ENCODE measurements around the gene RNASEH2B. TPM values are rescaled to one million over a fixed set of nuclear protein-coding genes. Genes with fewer than 3 reads are reported as not detected.

The RNASEH2B gene
- total and polyA plus RNA-seq, 2 of the 13 experiments (the other 11 are each of a cell fraction or from before 2014, with no cell fraction given): 17.2 to 55.4 TPM

DNA sequence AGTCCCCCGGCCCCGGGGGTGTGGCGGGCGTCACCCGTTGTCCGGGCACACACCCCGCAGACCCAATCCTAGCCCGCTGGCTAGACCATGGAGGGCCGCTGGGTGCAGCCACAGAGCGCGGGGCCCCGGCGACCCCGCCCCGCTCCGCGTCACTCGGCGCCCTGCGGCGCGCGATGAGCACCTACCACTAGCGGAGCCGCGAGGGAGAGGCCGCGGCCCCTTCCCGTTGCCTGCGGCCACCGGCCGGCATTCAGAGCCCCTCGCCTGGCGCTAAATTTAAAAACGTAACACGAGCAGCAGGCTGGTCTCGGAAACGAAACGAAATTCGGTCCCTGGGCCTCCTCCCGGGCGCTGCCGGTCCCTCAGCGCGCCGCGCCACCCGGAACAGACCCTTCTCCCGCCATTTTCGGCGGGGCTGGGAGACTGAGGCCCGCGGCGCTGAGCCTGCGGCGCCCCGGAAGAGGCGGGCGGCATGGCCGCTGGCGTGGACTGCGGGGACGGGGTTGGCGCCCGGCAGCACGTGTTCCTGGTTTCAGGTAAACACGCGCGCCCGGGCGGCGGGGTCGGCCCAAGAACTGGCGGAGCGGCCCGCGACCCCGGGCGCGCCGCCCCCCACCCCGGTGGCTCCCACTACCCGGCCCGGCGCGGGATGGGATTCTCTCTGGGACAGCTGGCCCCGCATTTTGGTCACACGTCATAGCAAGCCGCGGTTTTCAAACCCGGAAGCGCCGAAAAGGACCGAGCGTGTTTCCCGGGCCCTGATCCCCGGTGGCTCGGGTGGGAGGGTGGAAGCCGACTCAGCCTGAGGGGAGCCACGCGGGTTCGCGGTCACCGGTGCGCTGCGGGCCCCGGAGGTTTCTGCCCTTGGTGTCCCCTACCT is at the start of gene RNASEH2B (continued):
- TF ChIP-seq MAF1 (CRISPR knock-in tag; IDR thresholded peaks at IDR 0.05; ENCODE audit: borderline replicate concordance): peak; percentile 55; the same call in 1 of the 2 replicates
- 0 out of 2 replicates have a peak, but pooled peaks have one; percentile 19 for TF ChIP-seq ZNF75D (CRISPR knock-in tag; IDR thresholded peaks at IDR 0.05; ENCODE audit: borderline replicate concordance)
- TF ChIP-seq, protein P1, sequence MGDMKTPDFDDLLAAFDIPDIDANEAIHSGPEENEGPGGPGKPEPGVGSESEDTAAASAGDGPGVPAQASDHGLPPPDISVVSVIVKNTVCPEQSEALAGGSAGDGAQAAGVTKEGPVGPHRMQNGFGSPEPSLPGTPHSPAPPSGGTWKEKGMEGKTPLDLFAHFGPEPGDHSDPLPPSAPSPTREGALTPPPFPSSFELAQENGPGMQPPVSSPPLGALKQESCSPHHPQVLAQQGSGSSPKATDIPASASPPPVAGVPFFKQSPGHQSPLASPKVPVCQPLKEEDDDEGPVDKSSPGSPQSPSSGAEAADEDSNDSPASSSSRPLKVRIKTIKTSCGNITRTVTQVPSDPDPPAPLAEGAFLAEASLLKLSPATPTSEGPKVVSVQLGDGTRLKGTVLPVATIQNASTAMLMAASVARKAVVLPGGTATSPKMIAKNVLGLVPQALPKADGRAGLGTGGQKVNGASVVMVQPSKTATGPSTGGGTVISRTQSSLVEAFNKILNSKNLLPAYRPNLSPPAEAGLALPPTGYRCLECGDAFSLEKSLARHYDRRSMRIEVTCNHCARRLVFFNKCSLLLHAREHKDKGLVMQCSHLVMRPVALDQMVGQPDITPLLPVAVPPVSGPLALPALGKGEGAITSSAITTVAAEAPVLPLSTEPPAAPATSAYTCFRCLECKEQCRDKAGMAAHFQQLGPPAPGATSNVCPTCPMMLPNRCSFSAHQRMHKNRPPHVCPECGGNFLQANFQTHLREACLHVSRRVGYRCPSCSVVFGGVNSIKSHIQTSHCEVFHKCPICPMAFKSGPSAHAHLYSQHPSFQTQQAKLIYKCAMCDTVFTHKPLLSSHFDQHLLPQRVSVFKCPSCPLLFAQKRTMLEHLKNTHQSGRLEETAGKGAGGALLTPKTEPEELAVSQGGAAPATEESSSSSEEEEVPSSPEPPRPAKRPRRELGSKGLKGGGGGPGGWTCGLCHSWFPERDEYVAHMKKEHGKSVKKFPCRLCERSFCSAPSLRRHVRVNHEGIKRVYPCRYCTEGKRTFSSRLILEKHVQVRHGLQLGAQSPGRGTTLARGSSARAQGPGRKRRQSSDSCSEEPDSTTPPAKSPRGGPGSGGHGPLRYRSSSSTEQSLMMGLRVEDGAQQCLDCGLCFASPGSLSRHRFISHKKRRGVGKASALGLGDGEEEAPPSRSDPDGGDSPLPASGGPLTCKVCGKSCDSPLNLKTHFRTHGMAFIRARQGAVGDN (CRISPR knock-in tag; IDR thresholded peaks at IDR 0.05): peak; percentile 96
- no peak for TF ChIP-seq ZNF20 (CRISPR knock-in tag; IDR thresholded peaks at IDR 0.05)
- TF ChIP-seq, protein P2, sequence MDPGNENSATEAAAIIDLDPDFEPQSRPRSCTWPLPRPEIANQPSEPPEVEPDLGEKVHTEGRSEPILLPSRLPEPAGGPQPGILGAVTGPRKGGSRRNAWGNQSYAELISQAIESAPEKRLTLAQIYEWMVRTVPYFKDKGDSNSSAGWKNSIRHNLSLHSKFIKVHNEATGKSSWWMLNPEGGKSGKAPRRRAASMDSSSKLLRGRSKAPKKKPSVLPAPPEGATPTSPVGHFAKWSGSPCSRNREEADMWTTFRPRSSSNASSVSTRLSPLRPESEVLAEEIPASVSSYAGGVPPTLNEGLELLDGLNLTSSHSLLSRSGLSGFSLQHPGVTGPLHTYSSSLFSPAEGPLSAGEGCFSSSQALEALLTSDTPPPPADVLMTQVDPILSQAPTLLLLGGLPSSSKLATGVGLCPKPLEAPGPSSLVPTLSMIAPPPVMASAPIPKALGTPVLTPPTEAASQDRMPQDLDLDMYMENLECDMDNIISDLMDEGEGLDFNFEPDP (CRISPR knock-in tag; conservative IDR thresholded peaks at IDR 0.05): no peak
- TF ChIP-seq GTF3A (CRISPR knock-in tag; conservative IDR thresholded peaks at IDR 0.05): no peak
- peak; percentile 44 for TF ChIP-seq THAP11 (CRISPR knock-in tag; IDR thresholded peaks at IDR 0.05)
- peak; percentile 84; the same call in 1 of the 2 replicates for TF ChIP-seq ZNF605 (CRISPR knock-in tag; IDR thresholded peaks at IDR 0.05)
- TF ChIP-seq ZNF225 (CRISPR knock-in tag; IDR thresholded peaks at IDR 0.05): peak; percentile 39; the same call in 1 of the 2 replicates
- peak; percentile 83 for TF ChIP-seq ZFX (CRISPR knock-in tag; IDR thresholded peaks at IDR 0.05; ENCODE audit: low read depth)
- TF ChIP-seq RBFOX2 (IDR thresholded peaks at IDR 0.05; ENCODE audit: low read depth, low read length): peak; percentile 85
- peak; percentile 66 for TF ChIP-seq DMAP1 (CRISPR knock-in tag; IDR thresholded peaks at IDR 0.05)
- TF ChIP-seq, protein P3, sequence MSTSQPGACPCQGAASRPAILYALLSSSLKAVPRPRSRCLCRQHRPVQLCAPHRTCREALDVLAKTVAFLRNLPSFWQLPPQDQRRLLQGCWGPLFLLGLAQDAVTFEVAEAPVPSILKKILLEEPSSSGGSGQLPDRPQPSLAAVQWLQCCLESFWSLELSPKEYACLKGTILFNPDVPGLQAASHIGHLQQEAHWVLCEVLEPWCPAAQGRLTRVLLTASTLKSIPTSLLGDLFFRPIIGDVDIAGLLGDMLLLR (CRISPR knock-in tag; IDR thresholded peaks at IDR 0.05): peak; percentile 32; the same call in 1 of the 2 replicates
- TF ChIP-seq, protein P4, sequence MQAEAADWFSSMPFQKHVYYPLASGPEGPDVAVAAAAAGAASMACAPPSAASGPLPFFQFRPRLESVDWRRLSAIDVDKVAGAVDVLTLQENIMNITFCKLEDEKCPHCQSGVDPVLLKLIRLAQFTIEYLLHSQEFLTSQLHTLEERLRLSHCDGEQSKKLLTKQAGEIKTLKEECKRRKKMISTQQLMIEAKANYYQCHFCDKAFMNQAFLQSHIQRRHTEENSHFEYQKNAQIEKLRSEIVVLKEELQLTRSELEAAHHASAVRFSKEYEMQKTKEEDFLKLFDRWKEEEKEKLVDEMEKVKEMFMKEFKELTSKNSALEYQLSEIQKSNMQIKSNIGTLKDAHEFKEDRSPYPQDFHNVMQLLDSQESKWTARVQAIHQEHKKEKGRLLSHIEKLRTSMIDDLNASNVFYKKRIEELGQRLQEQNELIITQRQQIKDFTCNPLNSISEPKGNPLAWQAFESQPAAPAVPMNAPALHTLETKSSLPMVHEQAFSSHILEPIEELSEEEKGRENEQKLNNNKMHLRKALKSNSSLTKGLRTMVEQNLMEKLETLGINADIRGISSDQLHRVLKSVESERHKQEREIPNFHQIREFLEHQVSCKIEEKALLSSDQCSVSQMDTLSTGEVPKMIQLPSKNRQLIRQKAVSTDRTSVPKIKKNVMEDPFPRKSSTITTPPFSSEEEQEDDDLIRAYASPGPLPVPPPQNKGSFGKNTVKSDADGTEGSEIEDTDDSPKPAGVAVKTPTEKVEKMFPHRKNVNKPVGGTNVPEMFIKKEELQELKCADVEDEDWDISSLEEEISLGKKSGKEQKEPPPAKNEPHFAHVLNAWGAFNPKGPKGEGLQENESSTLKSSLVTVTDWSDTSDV (CRISPR knock-in tag; IDR thresholded peaks at IDR 0.05): no peak
- TF ChIP-seq, protein P5, sequence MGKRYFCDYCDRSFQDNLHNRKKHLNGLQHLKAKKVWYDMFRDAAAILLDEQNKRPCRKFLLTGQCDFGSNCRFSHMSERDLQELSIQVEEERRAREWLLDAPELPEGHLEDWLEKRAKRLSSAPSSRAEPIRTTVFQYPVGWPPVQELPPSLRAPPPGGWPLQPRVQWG (CRISPR knock-in tag; IDR thresholded peaks at IDR 0.05; ENCODE audit: borderline replicate concordance, low read depth): no peak
- TF ChIP-seq, protein P6, sequence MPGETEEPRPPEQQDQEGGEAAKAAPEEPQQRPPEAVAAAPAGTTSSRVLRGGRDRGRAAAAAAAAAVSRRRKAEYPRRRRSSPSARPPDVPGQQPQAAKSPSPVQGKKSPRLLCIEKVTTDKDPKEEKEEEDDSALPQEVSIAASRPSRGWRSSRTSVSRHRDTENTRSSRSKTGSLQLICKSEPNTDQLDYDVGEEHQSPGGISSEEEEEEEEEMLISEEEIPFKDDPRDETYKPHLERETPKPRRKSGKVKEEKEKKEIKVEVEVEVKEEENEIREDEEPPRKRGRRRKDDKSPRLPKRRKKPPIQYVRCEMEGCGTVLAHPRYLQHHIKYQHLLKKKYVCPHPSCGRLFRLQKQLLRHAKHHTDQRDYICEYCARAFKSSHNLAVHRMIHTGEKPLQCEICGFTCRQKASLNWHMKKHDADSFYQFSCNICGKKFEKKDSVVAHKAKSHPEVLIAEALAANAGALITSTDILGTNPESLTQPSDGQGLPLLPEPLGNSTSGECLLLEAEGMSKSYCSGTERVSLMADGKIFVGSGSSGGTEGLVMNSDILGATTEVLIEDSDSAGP (CRISPR knock-in tag; IDR thresholded peaks at IDR 0.05; ENCODE audit: borderline replicate concordance): peak; percentile 67; the same call in 1 of the 2 replicates
- TF ChIP-seq TARDBP (CRISPR knock-in tag; IDR thresholded peaks at IDR 0.05): no peak
